HL-60 (cell line): ENCODE measurements around the gene ZNF446.

Experiments used
- GABPA ChIP-seq: IDR thresholded peaks from 2 replicates; pipeline ENCODE4 v1.6.1; 2012; ENCODE audit warnings: low read depth
- POLR2AphosphoS5 ChIP-seq: IDR thresholded peaks from 2 replicates; pipeline ENCODE4 v1.6.1; 2012; ENCODE audit warnings: low read depth
- SPI1 ChIP-seq: IDR thresholded peaks from 2 replicates; pipeline ENCODE4 v1.6.1; 2012; ENCODE audit warnings: low read depth, mild to moderate bottlenecking, borderline replicate concordance
- TF ChIP-seq, protein P1 (sequence below): IDR thresholded peaks from one replicate; pipeline ENCODE4 v1.5.1; 2011; ENCODE audit warnings: low read length, control low read depth, inconsistent platforms; ENCODE audit not compliant: insufficient read depth

DNA sequence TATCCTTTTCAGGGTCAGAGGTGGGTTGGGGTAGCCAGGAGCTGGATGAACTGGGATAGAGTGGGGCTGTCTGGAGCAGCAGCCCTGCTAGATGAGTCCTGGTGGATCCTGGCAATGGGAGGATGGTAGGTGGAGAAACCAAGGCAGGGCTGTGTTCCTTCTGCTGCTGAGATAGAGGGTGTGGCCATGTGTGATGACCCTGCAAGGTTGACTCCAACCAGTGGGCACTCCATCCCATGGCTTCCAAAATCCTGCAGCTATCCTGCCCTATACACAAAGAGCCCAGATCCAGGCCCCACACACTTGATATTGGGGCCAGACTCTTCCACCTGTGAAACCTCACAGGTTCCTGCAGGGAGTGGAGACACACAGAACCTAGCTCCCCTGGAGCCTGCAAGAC lies 2.4 kb upstream of the ZNF446 start:
- TF ChIP-seq, protein P1, sequence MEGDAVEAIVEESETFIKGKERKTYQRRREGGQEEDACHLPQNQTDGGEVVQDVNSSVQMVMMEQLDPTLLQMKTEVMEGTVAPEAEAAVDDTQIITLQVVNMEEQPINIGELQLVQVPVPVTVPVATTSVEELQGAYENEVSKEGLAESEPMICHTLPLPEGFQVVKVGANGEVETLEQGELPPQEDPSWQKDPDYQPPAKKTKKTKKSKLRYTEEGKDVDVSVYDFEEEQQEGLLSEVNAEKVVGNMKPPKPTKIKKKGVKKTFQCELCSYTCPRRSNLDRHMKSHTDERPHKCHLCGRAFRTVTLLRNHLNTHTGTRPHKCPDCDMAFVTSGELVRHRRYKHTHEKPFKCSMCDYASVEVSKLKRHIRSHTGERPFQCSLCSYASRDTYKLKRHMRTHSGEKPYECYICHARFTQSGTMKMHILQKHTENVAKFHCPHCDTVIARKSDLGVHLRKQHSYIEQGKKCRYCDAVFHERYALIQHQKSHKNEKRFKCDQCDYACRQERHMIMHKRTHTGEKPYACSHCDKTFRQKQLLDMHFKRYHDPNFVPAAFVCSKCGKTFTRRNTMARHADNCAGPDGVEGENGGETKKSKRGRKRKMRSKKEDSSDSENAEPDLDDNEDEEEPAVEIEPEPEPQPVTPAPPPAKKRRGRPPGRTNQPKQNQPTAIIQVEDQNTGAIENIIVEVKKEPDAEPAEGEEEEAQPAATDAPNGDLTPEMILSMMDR = no peak
- TF ChIP-seq POLR2AphosphoS5 (no peak; the same call in 1 of the 2 replicates), SPI1 (no peak), GABPA (no peak)
